ENCODE results near the gene ARAP1.
A peak's percentile ranks its signal among the peaks of the same experiment; 100 is the strongest.

Gene ARAP1

GRCh38 chr11:72704783-72705265 is 47.4 kb downstream of the ARAP1 start:
- no peak for DNase-seq (ENCODE audit: low read depth)

DNA sequence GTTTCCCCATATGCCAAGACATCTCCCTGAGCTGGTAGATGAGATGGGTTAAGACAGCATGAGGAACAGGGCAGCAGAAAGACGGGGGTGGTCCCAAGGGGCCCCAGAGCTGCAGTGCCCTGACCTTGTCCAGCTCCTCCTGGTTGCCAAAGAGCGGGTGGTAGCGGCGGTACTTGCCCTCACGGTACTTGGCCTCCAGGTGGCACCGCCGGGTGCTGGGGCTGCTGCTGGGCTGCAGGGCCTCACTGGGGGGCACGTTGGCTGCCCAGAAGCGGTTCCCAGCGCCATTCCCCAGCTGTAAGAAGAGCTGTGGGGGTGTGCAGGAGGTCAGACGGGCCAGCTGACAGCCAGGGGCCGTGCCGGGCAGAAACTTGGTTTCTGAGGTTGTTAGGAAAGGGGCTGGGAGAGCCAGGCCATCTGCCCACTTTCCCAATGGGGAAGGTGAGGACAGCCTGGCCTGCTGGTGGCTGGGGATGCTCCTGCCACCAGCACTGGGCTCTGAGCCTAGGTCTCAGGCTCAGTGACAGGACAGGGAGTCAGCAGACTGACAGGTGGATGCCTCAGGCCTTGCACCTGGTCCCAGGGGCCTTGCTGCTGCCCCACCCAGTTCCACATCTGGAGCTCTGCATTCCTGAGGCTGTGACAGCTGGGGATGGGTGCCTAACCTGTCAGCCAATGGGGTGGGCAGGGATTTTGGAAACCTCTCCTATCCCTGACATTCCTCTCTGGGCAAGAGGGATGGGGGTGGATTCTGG is 48.0 kb downstream of the ARAP1 start:
- no peak for DNase-seq (ENCODE audit: low read depth)

DNA sequence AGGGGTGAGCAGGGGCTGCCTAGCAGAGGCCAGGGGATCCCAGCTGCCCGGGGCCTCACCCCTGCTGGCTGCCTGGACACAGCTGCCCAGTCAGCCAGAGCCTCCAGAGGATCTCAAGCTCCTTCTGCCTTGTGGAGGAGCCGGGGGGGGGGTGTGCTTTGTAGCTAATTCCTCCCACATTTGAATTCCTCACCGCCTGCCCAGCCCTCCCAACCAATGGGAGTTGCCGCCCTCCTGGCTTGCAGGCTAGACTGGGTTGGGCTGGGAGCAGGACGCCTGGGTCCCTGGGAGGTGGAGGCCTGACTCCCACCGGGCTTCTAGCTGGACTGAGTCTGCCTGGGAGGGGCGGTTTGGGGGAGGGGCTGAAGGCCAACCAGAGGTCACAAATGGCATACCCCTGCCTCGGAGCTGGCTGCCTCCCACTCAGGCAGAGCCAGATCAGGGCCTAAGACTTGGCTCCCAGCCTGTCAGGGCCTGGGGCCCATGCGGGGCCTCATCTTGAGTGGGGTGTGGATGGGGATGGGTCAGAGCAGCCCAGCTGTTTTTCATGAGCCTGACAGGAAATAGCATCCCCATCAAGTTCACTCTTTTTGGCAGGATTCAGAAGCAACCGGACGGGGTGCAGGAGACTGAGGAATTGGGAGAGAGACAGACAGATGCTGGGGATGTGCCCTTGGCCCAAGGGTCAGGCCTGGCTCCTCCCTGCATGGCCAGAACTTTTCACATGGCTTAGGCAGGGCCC is 48.8 kb downstream of the ARAP1 start:
- DNase-seq (ENCODE audit: low read depth) = no peak

DNA sequence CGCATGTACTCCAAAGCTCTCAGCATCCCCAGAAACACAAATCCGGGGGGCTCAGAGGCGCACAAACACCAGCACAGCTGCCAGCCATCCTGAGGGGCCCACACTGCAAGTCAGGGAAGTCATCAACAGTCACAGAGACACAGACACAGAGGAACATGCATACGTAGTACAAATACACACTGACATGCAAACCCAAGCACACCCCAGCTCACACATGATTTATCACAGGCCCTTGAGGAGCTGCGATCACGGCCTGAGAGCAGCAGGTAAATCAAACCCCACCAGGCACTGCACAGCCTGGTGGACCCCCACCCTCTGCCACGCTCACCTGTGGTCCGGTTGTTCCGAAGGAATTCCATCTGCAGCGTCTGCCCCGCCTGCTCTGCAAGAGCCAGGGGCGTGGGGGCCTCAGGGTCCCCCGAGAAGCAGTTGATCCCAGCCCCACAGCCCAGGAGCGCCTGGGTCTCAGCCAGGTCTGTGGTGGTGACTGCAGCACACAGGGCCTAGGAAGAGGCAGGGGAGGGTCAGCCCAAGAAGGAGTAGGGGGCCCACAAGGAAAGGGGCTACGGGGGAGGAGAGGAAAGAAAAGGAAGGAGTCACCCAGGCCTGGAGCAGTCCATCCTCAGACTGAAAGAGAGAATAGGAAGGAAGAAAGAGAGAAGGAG is 49.5 kb downstream of the ARAP1 start:
- DNase-seq (ENCODE audit: low read depth) = no peak

DNA sequence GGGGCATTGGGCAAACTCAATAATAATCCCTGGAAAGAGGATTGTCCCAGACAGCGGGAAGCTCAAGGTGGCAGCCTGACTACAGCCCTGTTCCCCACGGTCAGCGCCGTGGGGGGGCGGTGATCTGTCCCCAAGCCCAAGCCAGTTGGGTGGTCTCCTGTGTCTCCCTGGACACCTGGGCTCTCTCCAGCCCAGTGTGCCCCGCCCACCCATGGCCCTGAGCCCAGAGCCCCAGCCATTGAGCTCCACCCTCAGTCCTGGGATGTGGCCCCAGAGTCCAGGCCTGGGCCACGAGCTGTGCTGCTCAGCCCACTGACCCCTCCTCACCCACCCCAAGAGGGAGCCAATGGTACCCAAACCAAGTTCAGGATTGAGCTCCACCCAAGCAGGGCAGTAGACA is 50.1 kb downstream of the ARAP1 start:
- DNase-seq (ENCODE audit: low read depth) = no peak

GRCh38 chr11:72701466-72701865 is 50.7 kb downstream of the ARAP1 start:
- DNase-seq (ENCODE audit: low read depth) = no peak

GRCh38 chr11:72700146-72700545 is 52.1 kb downstream of the ARAP1 start:
- no peak for DNase-seq (ENCODE audit: low read depth)

DNA sequence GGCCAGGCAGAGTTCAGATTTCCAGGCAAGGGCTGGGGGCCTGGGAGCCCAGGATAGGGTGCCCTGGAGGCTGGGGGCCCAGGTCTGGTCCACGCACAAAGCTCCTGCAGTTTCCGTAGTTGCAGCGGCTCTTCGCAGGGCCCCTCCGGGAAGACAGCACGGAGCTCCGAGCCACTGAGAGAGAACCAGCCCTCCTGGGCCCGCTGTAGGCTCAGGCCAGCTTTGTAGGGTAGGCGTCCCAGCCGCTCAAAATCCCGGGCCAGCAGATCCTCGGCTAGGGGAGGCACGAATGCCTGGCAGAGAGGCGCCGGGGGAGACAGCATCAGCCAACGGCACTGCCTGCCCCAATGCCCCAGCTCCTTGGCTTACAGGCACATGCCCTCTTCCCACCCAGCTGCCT is 54.4 kb downstream of the ARAP1 start:
- no peak for DNase-seq (ENCODE audit: low read depth)

DNA sequence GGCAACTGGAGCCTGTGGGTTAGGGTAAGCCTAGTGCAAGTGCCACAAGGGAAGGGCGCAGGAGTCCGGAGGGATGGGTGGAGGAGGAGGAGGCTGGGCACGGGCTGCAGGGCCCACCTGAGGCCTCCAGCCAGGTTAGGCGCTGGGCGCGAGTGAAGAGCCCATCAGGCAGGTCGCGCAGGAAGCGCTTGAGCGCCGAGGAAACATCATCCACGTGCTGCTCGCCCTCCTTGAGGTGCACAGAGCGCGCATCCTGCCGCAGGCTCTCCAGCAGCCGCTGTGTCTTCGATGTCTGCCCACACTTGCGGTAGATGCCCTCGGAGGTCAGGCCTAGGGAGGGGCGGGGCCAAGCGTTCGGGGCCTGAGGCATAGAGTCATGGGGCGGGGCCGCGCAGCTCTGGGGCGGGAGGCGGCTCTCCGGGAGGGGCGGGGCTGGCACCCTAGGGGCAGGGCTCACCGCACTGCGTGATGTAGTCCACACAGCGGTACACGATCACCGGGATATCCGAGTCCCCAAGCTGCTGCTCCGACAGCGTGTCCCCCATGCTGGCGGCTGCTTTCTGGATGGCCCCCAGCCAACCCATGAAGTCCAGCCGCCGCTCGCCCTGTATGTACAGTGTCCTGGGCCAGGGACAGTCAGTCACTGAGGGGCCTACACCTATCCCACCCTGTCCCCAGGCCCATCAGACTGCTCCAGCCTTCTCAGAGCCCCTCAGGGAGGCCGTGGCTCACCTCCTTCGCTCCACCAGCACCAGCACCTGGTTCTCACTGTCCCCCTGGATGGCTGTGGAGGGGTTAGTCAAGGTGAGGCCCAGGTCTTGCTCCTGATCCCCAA is 55.1 kb downstream of the ARAP1 start:
- no peak for DNase-seq (ENCODE audit: low read depth)

DNA sequence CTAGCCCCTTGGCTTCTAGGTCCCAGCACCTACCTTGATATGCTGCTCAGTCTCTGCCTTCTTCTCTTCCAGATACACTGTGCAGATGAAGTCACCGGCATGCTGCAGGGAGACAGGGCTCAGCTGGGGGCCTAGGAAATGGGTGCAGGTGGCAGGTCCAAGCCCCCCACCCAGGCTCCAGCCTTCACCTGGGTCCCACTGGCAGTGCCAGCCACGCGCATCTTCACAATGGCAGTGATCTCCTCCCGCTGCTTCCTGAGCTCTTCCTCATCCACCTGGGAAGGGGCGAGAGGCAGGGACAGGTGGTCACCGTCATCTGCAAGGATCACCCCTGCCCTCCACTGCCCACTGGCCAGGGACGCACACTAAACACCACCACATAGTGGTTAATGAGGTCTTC is 56.9 kb downstream of the ARAP1 start:
- no peak for DNase-seq (ENCODE audit: low read depth)

GRCh38 chr11:72693271-72693968 is 58.8 kb downstream of the ARAP1 start:
- no peak for DNase-seq (ENCODE audit: low read depth)

DNA sequence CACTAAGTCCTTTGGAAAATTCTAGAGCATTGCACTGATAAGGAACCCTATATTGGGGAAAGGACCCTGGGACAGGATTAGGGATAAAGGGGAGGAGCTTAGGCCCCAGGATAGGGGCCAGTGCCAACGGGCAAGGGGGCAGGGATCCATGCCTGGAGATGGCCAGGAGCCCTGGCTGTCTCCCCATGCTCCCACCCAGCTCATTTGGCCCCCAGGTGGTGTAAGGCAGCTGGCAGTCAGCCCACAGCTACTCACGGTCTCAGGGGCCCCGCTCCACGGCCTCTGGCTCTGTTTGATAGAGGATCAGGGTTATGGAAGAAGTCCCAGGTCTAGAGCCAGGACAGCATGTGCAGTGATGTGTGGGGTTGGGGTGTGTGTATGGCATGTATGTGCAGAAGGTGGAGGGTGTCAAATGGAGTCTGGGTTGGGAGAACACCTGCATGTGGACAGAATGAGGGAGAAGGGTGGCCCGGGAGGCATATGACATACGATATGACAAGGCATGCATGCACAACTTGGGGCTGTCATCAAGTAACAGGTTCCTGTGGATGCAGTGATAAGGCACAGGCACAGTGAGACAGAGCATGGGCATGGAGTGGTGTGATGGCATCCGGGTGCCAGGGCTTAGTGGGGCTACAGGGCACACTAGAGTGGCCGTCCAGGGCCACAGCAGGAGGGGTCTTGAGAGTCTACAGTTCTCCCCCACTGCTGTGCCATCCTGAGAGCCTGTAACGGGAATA is 59.5 kb downstream of the ARAP1 start:
- no peak for DNase-seq (ENCODE audit: low read depth)

- no peak for DNase-seq (ENCODE audit: low read depth)
Measured at GRCh38 chr11:72690166-72690565, 62.0 kb downstream of the ARAP1 start.

- DNase-seq (ENCODE audit: low read depth) = no peak
Measured at GRCh38 chr11:72688929-72689328, 63.3 kb downstream of the ARAP1 start.

GRCh38 chr11:72688486-72688885 is 63.7 kb downstream of the ARAP1 start:
- DNase-seq (ENCODE audit: low read depth) = no peak

- DNase-seq (ENCODE audit: low read depth) = no peak
Measured at GRCh38 chr11:72687326-72687725, 64.9 kb downstream of the ARAP1 start.

GRCh38 chr11:72686639-72687220 is 65.5 kb downstream of the ARAP1 start:
- no peak for DNase-seq (ENCODE audit: low read depth)

- peak; percentile 19 for DNase-seq (ENCODE audit: low read depth)
Measured at GRCh38 chr11:72685560-72686480, 66.4 kb downstream of the ARAP1 start.

DNA sequence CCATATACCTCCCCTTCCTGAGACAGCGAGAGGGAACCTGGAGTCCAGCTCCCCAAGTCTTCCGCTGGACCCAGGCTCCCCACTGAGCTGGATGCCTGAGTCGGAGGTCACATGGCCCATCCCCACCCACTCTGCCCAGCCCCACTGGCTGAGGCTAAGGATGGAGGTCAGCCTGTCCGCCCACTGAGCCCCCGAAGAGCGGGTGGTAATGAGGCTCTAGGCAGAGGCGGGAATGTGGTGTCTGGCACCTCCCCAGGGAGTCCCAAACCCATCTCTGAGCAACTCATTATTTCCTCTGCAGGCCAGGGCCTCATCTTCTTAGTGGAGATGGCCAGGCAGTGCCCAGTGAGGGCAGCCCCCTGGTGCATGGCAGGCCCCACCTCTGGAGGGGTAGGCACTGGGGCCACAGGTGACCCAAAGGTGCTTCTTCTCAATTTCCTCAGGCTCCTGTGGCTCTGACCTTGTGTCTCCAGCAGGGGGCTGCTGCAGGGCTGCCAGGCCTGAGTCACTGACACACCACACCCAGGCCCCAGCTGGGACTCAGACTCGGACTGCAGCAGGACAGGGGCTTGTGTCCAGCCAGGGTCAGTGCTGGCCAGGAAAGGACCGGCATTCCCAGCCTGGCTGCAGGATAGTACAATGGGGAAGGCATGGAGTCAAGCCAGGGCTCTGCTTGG is 67.8 kb downstream of the ARAP1 start:
- no peak for DNase-seq (ENCODE audit: low read depth)

Data from stimulated activated CD8-positive, alpha-beta memory T cell treated with anti-CD3 and anti-CD28 coated beads, Interleukin-7, amount 100 ng/mL, for 24 hours (primary cell).